SH-SY5Y (cell line): ENCODE measurements around the gene HOXA11.

Experiments used
- GATA2 ChIP-seq: IDR thresholded peaks from 2 replicates; pipeline ENCODE4 v1.6.1; 2011; ENCODE audit warnings: mild to moderate bottlenecking, low read depth, low read length
- GATA3 ChIP-seq: IDR thresholded peaks from 2 replicates; pipeline ENCODE4 v1.6.1; 2011; ENCODE audit warnings: low read depth, mild to moderate bottlenecking, low read length, moderate library complexity

DNA sequence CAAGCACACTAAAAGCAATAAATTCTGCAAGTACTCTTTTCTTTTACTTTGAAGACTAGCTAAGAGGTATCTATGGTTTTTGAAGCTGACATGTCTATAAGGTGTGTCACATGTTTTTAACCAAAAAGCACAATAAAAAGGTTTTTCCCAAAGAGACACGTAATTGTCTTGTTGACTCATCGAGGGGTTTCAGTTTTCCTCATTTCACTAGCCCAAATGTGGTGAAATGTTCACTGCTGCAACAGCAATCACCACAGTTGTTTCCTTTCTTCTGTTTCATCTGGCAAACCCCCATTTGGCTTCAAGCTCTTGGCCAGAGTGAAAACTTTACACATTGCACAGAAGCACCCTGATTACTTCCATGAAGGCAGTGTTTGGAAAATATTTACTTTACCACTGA is 50.6 kb downstream of the HOXA11 start:
- no peak for TF ChIP-seq GATA2
- TF ChIP-seq GATA3: no peak
